GM19240 (cell line): Measurements from ENCODE around the gene PCDHGA1.

Source experiments
- DNase-seq: peaks from one replicate; pipeline ENCODE4 v3.0.0; 2011; ENCODE audit warnings: low spot score; ENCODE audit not compliant: insufficient read length

PCDHGA1 gene

GRCh38 chr5:141512911-141513626 is 182.8 kb downstream of the PCDHGA1 start:
- no peak for DNase-seq

- no peak for DNase-seq
Observed at GRCh38 chr5:141513627-141514329, 183.5 kb downstream of the PCDHGA1 start.

GRCh38 chr5:141514330-141515133 is 184.2 kb downstream of the PCDHGA1 start:
- DNase-seq = no peak

GRCh38 chr5:141515141-141515540 is 184.8 kb downstream of the PCDHGA1 start:
- no peak for DNase-seq

- no peak for DNase-seq
Observed at GRCh38 chr5:141515946-141516671, 185.8 kb downstream of the PCDHGA1 start.

- DNase-seq = no peak
Observed at GRCh38 chr5:141516672-141517025, 186.3 kb downstream of the PCDHGA1 start.

DNA sequence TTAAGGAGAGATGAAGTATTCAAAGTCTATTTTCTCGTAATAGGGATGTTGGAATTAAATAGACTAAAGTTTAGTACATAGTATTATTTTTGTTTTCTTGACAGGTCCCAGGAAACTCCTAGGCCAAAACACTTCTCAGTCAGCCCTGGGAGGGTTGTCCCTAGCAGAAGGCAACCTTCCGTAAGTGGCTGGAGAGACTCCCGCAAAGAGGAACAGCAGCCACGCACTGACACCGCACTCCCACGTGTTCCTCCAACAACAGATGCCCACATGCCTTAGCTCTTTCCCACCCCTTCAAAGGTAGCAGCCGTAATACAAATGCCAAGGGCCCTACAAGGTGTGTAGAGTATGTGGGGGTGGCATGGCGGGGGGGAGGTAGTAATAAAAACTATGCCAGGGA is 187.0 kb downstream of the PCDHGA1 start:
- DNase-seq = no peak

- no peak for DNase-seq
Observed at GRCh38 chr5:141517880-141518617, 187.7 kb downstream of the PCDHGA1 start.

DNA sequence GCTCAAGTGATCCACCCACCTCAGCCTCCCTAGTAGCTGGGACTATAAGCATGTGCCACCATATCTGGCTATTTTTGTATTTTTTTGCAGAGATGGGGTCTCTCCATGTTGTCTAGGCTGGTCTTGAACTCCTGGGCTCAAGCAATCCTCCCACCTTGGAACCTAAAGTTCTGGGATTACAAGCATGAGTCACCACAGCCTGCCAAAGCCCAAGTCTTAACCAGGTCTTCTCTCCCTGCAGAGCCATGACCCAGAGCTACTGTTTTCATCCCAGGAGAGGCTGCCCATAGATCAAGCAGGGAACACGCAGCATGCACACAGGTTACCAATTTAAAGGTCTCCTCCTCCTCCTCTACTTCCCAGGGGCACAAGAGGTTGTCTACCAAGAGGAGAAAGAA is 188.3 kb downstream of the PCDHGA1 start:
- DNase-seq = no peak

DNA sequence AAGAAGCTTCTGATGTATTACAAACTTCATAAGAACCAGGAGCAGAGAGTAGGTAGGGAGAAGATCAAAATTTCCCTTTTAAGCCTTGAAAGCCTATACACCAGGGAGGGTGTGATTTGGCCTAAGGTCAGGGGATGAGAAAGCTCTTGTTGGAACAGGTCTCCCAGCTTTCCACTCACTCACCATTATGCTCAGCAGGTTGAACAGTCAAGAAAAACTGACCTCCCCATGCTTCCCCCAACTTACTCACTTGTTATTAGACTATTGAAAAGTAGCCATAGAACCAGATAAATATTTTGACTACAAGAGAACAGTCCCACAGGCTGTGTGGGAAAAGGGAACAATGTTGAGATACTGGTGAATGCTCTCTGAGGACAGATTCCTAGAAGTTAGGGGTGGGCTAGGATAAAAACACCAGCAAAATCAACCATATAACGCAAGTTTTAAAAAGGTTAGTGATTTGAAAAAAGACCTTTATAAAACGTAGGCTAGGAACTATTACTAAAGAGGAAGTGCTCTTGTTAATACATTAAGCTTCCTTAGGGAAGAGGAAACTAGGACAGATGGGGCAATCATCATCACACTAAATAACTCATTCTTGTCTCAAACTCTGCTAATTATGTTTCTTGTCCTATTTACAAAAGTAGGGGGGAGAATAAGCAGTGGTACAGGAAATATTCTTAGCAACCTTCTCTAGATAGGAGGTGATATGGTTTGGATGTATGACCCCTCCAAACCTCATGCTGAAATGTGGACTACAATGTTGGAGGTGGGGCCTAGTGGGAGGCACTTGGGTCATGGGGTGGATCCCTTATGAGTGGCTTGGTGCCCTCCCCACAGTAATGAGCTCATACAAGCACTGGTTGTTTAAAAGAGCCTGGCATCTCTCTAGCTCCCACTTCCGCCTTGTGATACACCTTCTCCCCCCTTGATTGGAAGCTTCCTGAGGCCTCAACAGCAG is 189.6 kb downstream of the PCDHGA1 start:
- no peak for DNase-seq

- no peak for DNase-seq
Observed at GRCh38 chr5:141521244-141521781, 191.0 kb downstream of the PCDHGA1 start.

DNA sequence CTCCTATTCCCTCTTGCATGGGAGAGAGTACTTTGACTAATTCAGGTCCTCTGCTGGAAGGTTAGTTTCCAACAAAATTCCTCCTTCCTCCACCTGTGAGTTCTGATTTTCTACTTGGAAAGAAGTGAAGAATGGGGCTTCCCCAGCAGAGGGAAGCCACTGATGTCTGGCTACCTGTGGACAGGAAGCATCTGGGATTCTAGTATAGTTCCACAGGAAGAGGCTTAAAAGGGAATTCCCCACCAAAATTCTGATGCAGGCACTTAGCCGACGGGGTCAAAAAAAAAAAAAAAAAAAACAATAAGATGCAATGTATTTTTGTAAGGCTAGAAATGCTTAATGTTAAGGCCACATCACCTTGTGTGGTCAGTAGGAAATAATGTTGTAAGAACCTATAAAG is 192.0 kb downstream of the PCDHGA1 start:
- DNase-seq = no peak

DNA sequence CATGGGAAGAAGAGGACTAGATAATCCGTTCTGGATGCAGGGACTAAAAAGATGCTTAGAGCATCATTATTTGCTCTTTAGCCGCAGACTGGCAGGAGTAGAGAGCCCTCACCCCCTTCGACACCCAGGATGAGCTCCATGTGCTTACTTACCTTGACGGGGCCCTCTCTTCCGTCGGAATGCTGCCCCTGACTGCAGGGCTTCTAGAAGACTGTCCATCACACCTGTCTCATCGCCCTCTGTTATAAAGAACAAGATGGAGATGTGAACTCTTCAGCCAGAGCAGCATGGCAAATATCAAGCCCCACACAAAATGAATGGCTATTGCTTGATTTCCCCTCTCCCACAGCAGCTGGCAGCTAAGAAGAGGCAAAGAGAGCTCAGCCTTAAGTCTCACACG is 193.7 kb downstream of the PCDHGA1 start:
- no peak for DNase-seq

GRCh38 chr5:141524604-141525597 is 194.6 kb downstream of the PCDHGA1 start:
- DNase-seq = no peak

GRCh38 chr5:141525653-141526052 is 195.3 kb downstream of the PCDHGA1 start:
- DNase-seq = no peak

GRCh38 chr5:141527426-141527825 is 197.1 kb downstream of the PCDHGA1 start:
- DNase-seq = no peak

GRCh38 chr5:141528291-141528984 is 198.1 kb downstream of the PCDHGA1 start:
- no peak for DNase-seq

DNA sequence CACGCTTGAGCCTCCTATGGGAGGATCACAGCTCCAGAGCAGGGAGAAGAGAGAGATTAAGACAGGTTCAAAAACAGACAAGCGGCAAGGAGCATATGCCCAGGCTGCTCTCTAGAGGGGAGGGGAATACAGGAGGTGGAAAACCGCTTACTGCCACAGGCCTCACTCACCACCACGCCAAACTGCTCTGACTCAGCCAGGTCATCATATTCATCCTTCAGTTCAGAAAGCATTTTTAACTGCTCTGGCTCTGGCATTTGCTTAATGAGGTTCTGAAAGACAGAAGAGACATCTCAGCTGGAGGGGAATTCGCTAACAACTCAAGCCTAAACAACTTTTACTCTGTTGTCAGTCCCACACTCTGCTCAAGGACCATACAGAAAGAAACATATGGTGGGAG is 198.7 kb downstream of the PCDHGA1 start:
- no peak for DNase-seq
